Spleen (tissue), 11 donors: ENCODE data around the gene C10orf90. TPM values are rescaled to one million over a fixed set of nuclear protein-coding genes. Genes with fewer than 3 reads are reported as not detected.
"Not testable (repeated sequence)": the region's sequence is repeated elsewhere in the genome, so short reads cannot be mapped to it uniquely, and the experiment has no call there.

Experiments used
- DNase-seq: peaks from one replicate; pipeline ENCODE4 v3.0.0-alpha.2; 2020
- H3K27ac ChIP-seq, 8 donors: fragments of 200-600 bp; sonication (generic) in 7 of 8; 1 replicate in 4 of 8; 2 replicates in 4 of 8; pipeline versions ENCODE4 v1.5.0 to v1.8.0; 2016 to 2021; ENCODE audit warnings: inconsistent platforms in 4 of 8, mild to moderate bottlenecking in 4 of 8, moderate library complexity in 1 of 8
- H3K27me3 ChIP-seq, 7 donors: fragments of 200-600 bp; sonication (generic) in 6 of 7; replicated peaks in 1 of 7; 1 replicate in 4 of 7; 2 replicates in 3 of 7; pipeline versions ENCODE4 v1.5.0 to v1.8.0; 2016 to 2021; ENCODE audit warnings: inconsistent platforms in 3 of 7, mild to moderate bottlenecking in 1 of 7
- H3K36me3 ChIP-seq, 6 donors: fragments of 200-600 bp; sonication (generic) in 5 of 6; 1 replicate in 4 of 6; 2 replicates in 2 of 6; pipeline versions ENCODE4 v1.5.0 to v1.8.0; 2016 to 2021; ENCODE audit warnings: inconsistent platforms in 2 of 6
- H3K4me1 ChIP-seq, 6 donors: fragments of 200-600 bp; sonication (generic) in 5 of 6; 1 replicate in 3 of 6; 2 replicates in 3 of 6; pipeline versions ENCODE4 v1.5.0 to v1.8.0; 2016 to 2021; ENCODE audit warnings: inconsistent platforms in 3 of 6
- H3K4me3 ChIP-seq, 8 donors: fragments of 200-600 bp; sonication (generic) in 7 of 8; 1 replicate in 4 of 8; 2 replicates in 4 of 8; pipeline versions ENCODE4 v1.5.0 to v1.8.0; 2016 to 2021; ENCODE audit warnings: inconsistent platforms in 4 of 8, mild to moderate bottlenecking in 4 of 8, moderate library complexity in 2 of 8
- H3K9me3 ChIP-seq, 8 donors: fragments of 200-600 bp; sonication (generic) in 7 of 8; 1 replicate in 4 of 8; 2 replicates in 4 of 8; pipeline versions ENCODE4 v1.5.0 to v1.8.0; 2016 to 2021; ENCODE audit warnings: inconsistent platforms in 4 of 8
- POLR2A ChIP-seq, 3 donors: fragments of 450-650 bp; IDR thresholded peaks; one replicate each; pipeline ENCODE4 v1.5.1; 2017; ENCODE audit warnings: antibody characterized with exemption in 3 of 3, mild to moderate bottlenecking in 1 of 3
- POLR2AphosphoS5 ChIP-seq, 3 donors: sonication (generic); formaldehyde crosslinking; IDR thresholded peaks; one replicate each; pipeline ENCODE4 v1.5.1; 2017; ENCODE audit warnings: antibody characterized with exemption in 3 of 3
- WGBS, 5 donors: extraction: QIAGEN DNeasy Blood & Tissue Kit in 3 of 5; methylation state at CpG; one replicate each; pipeline versions ENCODE4 v1.1.5 to v1.1.7; 2013 to 2018; 5-methylcytosine and 5-hydroxymethylcytosine counted together
- intact Hi-C: fragments of 100-400 bp; cut with DNase I; formaldehyde crosslinking; loops from one replicate; pipeline ENCODE4 v1.15.0; 2023; ENCODE audit warnings: low total_unique reads
- polyA plus RNA-seq, 3 donors: library from polyadenylated mRNA; stranded (reverse); fragments of 200-250 nt; gene quantifications; one replicate each; pipeline ENCODE4 v1.2.1, GENCODE V29; 2013
- total RNA-seq, 7 donors: library from RNA; depleted of rRNA in 3 of 7; stranded (reverse); fragments of >200 nt in 3 of 7; fragmentation: NEBNext Ultra II Directional in 4 of 7; extraction: Animal tissue kit (Norgen Biotek cat#: 25700) in 4 of 7; gene quantifications; one replicate each; pipeline versions ENCODE4 v1.1.0 to v1.2.1, GENCODE V29; 2016 to 2021
- TF ChIP-seq, protein P1 (sequence below), 11 experiments: fragments of 200-600 bp in 7 of 11; fragments of 450-650 bp in 4 of 11; sonication (generic) in 4 of 11; IDR thresholded peaks in 8 of 11; conservative IDR thresholded peaks in 3 of 11; 1 replicate in 7 of 11; 2 replicates in 4 of 11; pipeline versions ENCODE4 v1.4.0 to v1.8.0; 2016 to 2021; ENCODE audit warnings: antibody characterized with exemption in 11 of 11, inconsistent platforms in 4 of 11, mild to moderate bottlenecking in 1 of 11
- donor health status: healthy with polysubstance abuse.
- donor health status: DM: no; HTN: no; CAD: no; lungs with moderate emphysema.
- donor health status: DM: no; HTN: no; CAD: no.
- donor health status: Bipolar disorder and iron deficiency.
- donor health status: healthy.
- donor health status: DM: no; HTN: no; CAD: no.
- donor health status: DM: yes; HTN: yes; CAD: no.

Gene C10orf90
- total and polyA plus RNA-seq, 10 donors: 0.05 to 0.06 TPM; not detected in 8

DNA sequence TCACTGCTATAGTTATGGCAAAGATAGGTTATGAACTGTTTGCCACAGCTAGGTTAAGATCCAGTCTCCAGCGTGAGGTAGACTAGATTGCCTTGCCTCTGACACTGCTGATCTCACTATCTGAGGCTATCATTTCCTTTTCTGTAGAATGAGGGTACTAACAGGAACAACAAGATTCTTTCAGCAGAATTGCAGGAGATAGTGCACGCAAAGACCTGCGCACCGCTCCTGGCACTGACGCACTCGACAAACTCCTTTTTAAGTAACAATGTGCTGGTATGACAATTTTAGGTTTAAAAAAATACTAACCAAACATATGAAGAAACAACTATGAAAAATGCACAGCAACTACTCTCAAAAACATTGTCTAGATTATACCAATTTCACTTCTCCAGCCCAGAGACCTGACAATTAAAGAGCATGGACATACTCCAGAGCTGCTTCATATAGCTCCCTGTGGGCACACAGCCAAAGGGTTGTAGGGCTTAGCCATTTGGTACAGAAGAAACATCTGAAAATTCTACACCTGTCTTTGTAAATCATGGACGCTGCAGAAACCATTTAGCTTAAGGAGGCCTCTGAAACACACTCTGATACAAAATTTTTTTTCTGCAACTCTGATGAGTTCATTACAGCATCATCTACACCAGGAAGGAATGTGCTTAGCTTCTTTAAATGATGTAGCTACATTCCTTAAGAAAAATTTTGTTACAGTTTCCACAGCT lies 290.0 kb downstream of the C10orf90 start:
- H3K27me3 ChIP-seq: peaks cover 0 to 21% (median 0%) of the 10 kb centered on the region in 7 donors
- H3K4me3 ChIP-seq: no peak overlapping the region
- no peak overlapping the region for H3K27ac ChIP-seq
- no peaks in the 10 kb centered on the region for H3K4me1 ChIP-seq
- DNase-seq: no peak
- no peak for TF ChIP-seq POLR2A (IDR thresholded peaks at IDR 0.05)
- TF ChIP-seq POLR2AphosphoS5 (IDR thresholded peaks at IDR 0.05): no peak
- TF ChIP-seq, protein P1, sequence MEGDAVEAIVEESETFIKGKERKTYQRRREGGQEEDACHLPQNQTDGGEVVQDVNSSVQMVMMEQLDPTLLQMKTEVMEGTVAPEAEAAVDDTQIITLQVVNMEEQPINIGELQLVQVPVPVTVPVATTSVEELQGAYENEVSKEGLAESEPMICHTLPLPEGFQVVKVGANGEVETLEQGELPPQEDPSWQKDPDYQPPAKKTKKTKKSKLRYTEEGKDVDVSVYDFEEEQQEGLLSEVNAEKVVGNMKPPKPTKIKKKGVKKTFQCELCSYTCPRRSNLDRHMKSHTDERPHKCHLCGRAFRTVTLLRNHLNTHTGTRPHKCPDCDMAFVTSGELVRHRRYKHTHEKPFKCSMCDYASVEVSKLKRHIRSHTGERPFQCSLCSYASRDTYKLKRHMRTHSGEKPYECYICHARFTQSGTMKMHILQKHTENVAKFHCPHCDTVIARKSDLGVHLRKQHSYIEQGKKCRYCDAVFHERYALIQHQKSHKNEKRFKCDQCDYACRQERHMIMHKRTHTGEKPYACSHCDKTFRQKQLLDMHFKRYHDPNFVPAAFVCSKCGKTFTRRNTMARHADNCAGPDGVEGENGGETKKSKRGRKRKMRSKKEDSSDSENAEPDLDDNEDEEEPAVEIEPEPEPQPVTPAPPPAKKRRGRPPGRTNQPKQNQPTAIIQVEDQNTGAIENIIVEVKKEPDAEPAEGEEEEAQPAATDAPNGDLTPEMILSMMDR (IDR thresholded peaks at IDR 0.05 in 8 of 11, conservative IDR thresholded peaks at IDR 0.05 in 3 of 11): no peak
- no peaks in the 10 kb centered on the region for H3K36me3 ChIP-seq
- H3K9me3 ChIP-seq: peaks cover 0 to 12% (median 0%) of the 10 kb centered on the region in 8 donors
- intact Hi-C loops: no loop called here
- WGBS, 5 donors: 85 to 95% (median 90%) methylated on average over 7 of the region's 7 CpGs

DNA sequence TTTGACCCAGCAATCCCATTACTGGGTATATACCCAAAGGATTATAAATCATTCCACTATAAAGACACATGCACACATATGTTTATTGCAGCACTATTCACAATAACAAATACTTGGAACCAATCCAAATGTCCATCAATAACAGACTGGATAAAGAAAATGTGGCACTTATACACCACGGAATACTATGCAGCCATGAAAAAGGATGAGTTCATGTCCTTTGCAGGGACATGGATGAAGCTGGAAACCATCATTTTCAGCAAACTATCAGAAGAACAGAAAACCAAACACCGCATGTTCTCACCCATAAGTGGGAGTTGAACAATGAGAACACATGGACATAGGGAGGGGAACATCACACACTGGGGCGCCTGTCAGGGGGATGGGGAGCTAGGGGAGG lies 291.3 kb downstream of the C10orf90 start:
- H3K27me3 ChIP-seq, DNase-seq, intact Hi-C loops, H3K27ac ChIP-seq, H3K4me1 ChIP-seq, H3K4me3 ChIP-seq, H3K36me3 ChIP-seq: not testable (repeated sequence)
- H3K9me3 ChIP-seq: peaks cover 0 to 22% (median 0%) of the 10 kb centered on the region in 8 donors
- 77 to 95% (median 89%) methylated on average over 3 of the region's 3 CpGs for WGBS, 5 donors

DNA sequence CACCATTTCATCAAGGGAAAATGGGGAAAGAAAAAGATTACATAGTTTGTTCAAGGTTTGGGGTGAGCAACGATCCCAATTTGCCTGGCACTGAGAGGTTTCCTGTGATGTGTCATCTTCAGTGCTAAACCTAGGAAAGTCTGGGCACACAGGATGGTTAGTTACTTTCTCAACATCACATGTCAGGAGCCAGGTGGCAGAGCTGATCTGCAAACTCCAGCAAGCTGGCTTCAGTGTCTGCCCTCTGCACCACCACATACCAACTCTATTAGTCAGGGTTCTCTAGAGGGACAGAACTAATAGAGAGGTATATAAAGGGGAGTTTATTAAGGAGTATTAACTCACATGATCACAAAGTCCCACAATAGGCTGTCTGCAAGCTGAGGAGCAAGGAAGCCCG lies 293.5 kb downstream of the C10orf90 start:
- peaks cover 0 to 17% (median 0%) of the 10 kb centered on the region in 8 donors for H3K9me3 ChIP-seq
- H3K36me3 ChIP-seq: no peaks in the 10 kb centered on the region
- H3K27ac ChIP-seq: no peak overlapping the region
- DNase-seq: no peak
- intact Hi-C loops: no loop called here
- TF ChIP-seq POLR2A (IDR thresholded peaks at IDR 0.05): no peak
- TF ChIP-seq POLR2AphosphoS5 (IDR thresholded peaks at IDR 0.05): no peak
- TF ChIP-seq, protein P1 (IDR thresholded peaks at IDR 0.05 in 8 of 11, conservative IDR thresholded peaks at IDR 0.05 in 3 of 11): no peak
- H3K4me1 ChIP-seq: no peaks in the 10 kb centered on the region
- no peak overlapping the region for H3K4me3 ChIP-seq
- H3K27me3 ChIP-seq: peaks cover 0 to 5% (median 0%) of the 10 kb centered on the region in 7 donors
- WGBS, 5 donors: 79 to 86% (median 80%) methylated on average over 2 of the region's 2 CpGs

DNA sequence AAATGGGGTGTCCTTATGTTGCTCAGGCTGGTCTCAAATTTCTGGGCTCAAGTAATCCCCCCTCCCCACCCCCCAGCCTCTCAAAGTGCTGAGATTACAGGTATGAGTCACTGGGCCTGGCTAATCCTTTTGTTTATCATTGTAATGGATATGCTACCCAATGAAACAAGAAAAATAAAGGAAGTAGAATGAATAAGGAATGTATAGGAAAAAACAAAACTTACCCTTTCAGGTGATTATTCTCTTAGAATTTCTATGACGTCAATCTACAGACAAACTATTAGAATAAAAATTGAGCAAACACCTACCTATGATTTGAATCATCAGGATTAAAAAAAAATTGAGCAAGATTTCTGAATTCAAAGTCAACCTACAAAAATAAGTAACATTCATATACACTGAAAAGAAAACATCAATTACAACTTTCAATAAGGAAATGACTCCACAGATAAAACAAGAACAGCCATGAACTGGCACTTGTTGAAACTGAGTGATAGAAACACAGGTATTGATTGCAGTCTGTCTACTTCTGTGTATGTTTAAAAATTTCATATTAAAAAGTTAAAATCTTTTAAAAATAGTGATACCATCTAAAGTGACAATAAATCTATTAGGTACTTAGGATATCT lies 294.5 kb downstream of the C10orf90 start:
- WGBS, 5 donors: 79 to 100% (median 88%) methylated on average over 1 of the region's 1 CpG
- TF ChIP-seq, protein P1 (IDR thresholded peaks at IDR 0.05 in 8 of 11, conservative IDR thresholded peaks at IDR 0.05 in 3 of 11): no peak
- TF ChIP-seq POLR2A (IDR thresholded peaks at IDR 0.05): no peak
- TF ChIP-seq POLR2AphosphoS5 (IDR thresholded peaks at IDR 0.05): no peak
- no peaks in the 10 kb centered on the region for H3K27me3 ChIP-seq
- no peaks in the 10 kb centered on the region for H3K4me1 ChIP-seq
- H3K9me3 ChIP-seq: peaks cover 0 to 17% (median 0%) of the 10 kb centered on the region in 8 donors
- no peak for DNase-seq
- no peak overlapping the region for H3K27ac ChIP-seq
- no peaks in the 10 kb centered on the region for H3K36me3 ChIP-seq
- intact Hi-C loops: no loop called here
- no peak overlapping the region for H3K4me3 ChIP-seq
